HepG2 (cell line): ENCODE data around the gene DDX20. TPM values are rescaled to one million over a fixed set of nuclear protein-coding genes. Genes with fewer than 3 reads are reported as not detected.

Source experiments
- ATAD3A ChIP-seq: sonication (generic); formaldehyde crosslinking; IDR thresholded peaks from 2 replicates; pipeline ENCODE4 v1.4.0; 2020; ENCODE audit warnings: missing genetic modification reagents
- RERE ChIP-seq: IDR thresholded peaks from 2 replicates; pipeline ENCODE4 v1.6.1; 2016; ENCODE audit warnings: low read depth, missing genetic modification reagents, missing compliant biosample characterization
- REST ChIP-seq, 2 experiments: IDR thresholded peaks; 2 replicates each; pipeline ENCODE4 v1.6.1; 2011 to 2012; ENCODE audit warnings: low read length in 2 of 2, borderline replicate concordance in 1 of 2, low read depth in 1 of 2, mild to moderate bottlenecking in 1 of 2, moderate library complexity in 1 of 2
- THAP9 ChIP-seq: sonication (generic); formaldehyde crosslinking; IDR thresholded peaks from 2 replicates; pipeline ENCODE4; 2020; ENCODE audit warnings: missing genetic modification reagents, mild to moderate bottlenecking, borderline replicate concordance
- ZFP90 ChIP-seq: sonication (generic); formaldehyde crosslinking; IDR thresholded peaks from 2 replicates; pipeline ENCODE4 v1.8.0; 2022; ENCODE audit warnings: missing genetic modification reagents, mild to moderate bottlenecking, inconsistent platforms, borderline replicate concordance
- ZHX1 ChIP-seq: sonication (generic); formaldehyde crosslinking; IDR thresholded peaks from 2 replicates; pipeline ENCODE4 v1.8.1; 2022; ENCODE audit warnings: low read depth, mild to moderate bottlenecking, missing genetic modification reagents
- ZNF569 ChIP-seq: sonication (generic); formaldehyde crosslinking; IDR thresholded peaks from 2 replicates; pipeline ENCODE4 v1.5.0; 2020; ENCODE audit warnings: mild to moderate bottlenecking, missing genetic modification reagents, moderate library complexity, borderline replicate concordance
- polyA plus RNA-seq, 8 experiments: library from polyadenylated mRNA; depleted of rRNA in 3 of 8; stranded (reverse) in 7 of 8; unstranded in 1 of 8; fragments of >200 nt; fragmentation: Illumina TruSeq in 4 of 8; extraction: Trizol in 4 of 8; gene quantifications; 2 replicates each; pipeline versions ENCODE4 v1.2.1 to v1.2.3, GENCODE V29; 2011 to 2016; ENCODE audit warnings: low read depth in 4 of 8, missing spikeins in 1 of 8, mixed read lengths in 1 of 8; ENCODE audit not compliant: insufficient read depth in 1 of 8
- total RNA-seq, 5 experiments: library from RNA; depleted of rRNA; stranded (reverse); fragments of >200 nt; fragmentation: Illumina TruSeq; extraction: Trizol; gene quantifications; 2 replicates each; pipeline ENCODE4 v1.2.3, GENCODE V29; 2016; ENCODE audit warnings: low read depth in 1 of 5

DDX20 gene
- total and polyA plus RNA-seq, 2 of the 13 experiments (the other 11 are each of a cell fraction or from before 2014, with no cell fraction given) = 4.0 to 14.3 TPM

- TF ChIP-seq THAP9 (CRISPR knock-in tag) = peak; percentile 23; the same call in 1 of the 2 replicates
- no peak for TF ChIP-seq REST (IDR thresholded peaks at IDR 0.05; ENCODE audit: borderline replicate concordance in 1 of 2, low read depth in 1 of 2, low read length in 2 of 2)
- peak; percentile 63; the same call in 1 of the 2 replicates for TF ChIP-seq ZHX1 (CRISPR knock-in tag)
- TF ChIP-seq RERE (CRISPR knock-in tag) = no peak
- TF ChIP-seq ATAD3A (CRISPR knock-in tag) = no peak
- no peak for TF ChIP-seq ZNF569 (CRISPR knock-in tag)
- TF ChIP-seq ZFP90 = no peak
These were observed 22.3 kb upstream of the DDX20 start (continued) for GRCh38 chr1:111733183-111733991.
